Stimulated activated memory B cell treated with anti-CD40 and anti-IgM and Interleukin-4, amounts not matched to agents 10 μg/mL and 1 μg/mL and 100 μg/mL, for 72 hours (primary cell): ENCODE measurements around the gene PFKL.
A peak's percentile ranks its signal among the peaks of the same experiment; 100 is the strongest.
"Not testable (repeated sequence)": the region's sequence is repeated elsewhere in the genome, so short reads cannot be mapped to it uniquely, and the experiment has no call there.

Experiments used
- ATAC-seq: fragments of 150-1000 bp; cut with Tn5 transposase; 2 replicates; pipeline ENCODE4 v1.10.0; 2021
- H3K27ac Mint-ChIP-seq: one replicate; pipeline ENCODE4 v1.8.0; 2022; ENCODE audit warnings: mild to moderate bottlenecking, mixed read lengths
- H3K27me3 Mint-ChIP-seq: one replicate; pipeline ENCODE4 v1.8.0; 2022; ENCODE audit warnings: mixed read lengths
- H3K36me3 Mint-ChIP-seq: one replicate; pipeline ENCODE4 v1.8.0; 2022; ENCODE audit warnings: mixed read lengths
- H3K4me1 Mint-ChIP-seq: one replicate; pipeline ENCODE4 v1.8.0; 2022; ENCODE audit warnings: mixed read lengths
- H3K4me3 Mint-ChIP-seq: one replicate; pipeline ENCODE4 v1.8.0; 2022; ENCODE audit warnings: mild to moderate bottlenecking, moderate library complexity, mixed read lengths
- H3K9me3 Mint-ChIP-seq: one replicate; pipeline ENCODE4 v1.8.0; 2022; ENCODE audit warnings: mixed read lengths

Gene PFKL

GRCh38 chr21:44296916-44297315, 2.9 kb upstream of the PFKL start:
- Mint-ChIP-seq H3K27me3 (no peaks in the 10 kb centered on the region), H3K4me1 (peaks cover 64% of the 10 kb centered on the region), H3K27ac (no peak overlapping the region), H3K4me3 (no peak overlapping the region), H3K36me3 (no peaks in the 10 kb centered on the region), H3K9me3 (no peaks in the 10 kb centered on the region)
- no peak for ATAC-seq

- H3K27ac Mint-ChIP-seq: peak overlapping the region; percentile 90
- no peaks in the 10 kb centered on the region for H3K27me3 Mint-ChIP-seq
- ATAC-seq: peak; percentile 35
- H3K4me1 Mint-ChIP-seq: peaks cover 64% of the 10 kb centered on the region
- no peaks in the 10 kb centered on the region for H3K9me3 Mint-ChIP-seq
- H3K4me3 Mint-ChIP-seq: peak overlapping the region; percentile 29
- no peaks in the 10 kb centered on the region for H3K36me3 Mint-ChIP-seq
These were observed 2.1 kb upstream of the PFKL start for GRCh38 chr21:44297525-44298290.

- Mint-ChIP-seq H3K4me3 (peak overlapping the region; percentile 29), H3K9me3 (no peaks in the 10 kb centered on the region), H3K27me3 (no peaks in the 10 kb centered on the region), H3K4me1 (peaks cover 70% of the 10 kb centered on the region), H3K36me3 (no peaks in the 10 kb centered on the region), H3K27ac (peak overlapping the region; percentile 90)
- no peak for ATAC-seq
These were observed 1.6 kb upstream of the PFKL start for GRCh38 chr21:44298301-44298700.

GRCh38 chr21:44299085-44299457, 782 bp upstream of the PFKL start:
- no peaks in the 10 kb centered on the region for H3K27me3 Mint-ChIP-seq
- no peaks in the 10 kb centered on the region for H3K9me3 Mint-ChIP-seq
- H3K36me3 Mint-ChIP-seq: no peaks in the 10 kb centered on the region
- peak; percentile 1 for ATAC-seq
- H3K4me1 Mint-ChIP-seq: peaks cover 78% of the 10 kb centered on the region
- peak overlapping the region; percentile 83 for H3K4me3 Mint-ChIP-seq
- H3K27ac Mint-ChIP-seq: peak overlapping the region; percentile 90

- Mint-ChIP-seq H3K27ac (peak overlapping the region; percentile 65), H3K9me3 (no peaks in the 10 kb centered on the region), H3K36me3 (peaks cover 4% of the 10 kb centered on the region), H3K4me1 (peaks cover 78% of the 10 kb centered on the region), H3K4me3 (peak overlapping the region; percentile 82), H3K27me3 (no peaks in the 10 kb centered on the region)
- ATAC-seq: peak; percentile 47
These were observed 558 bp downstream of the PFKL start for GRCh38 chr21:44300262-44300959.

GRCh38 chr21:44301141-44301540, 1.3 kb downstream of the PFKL start:
- H3K4me3 Mint-ChIP-seq: peak overlapping the region; percentile 82
- H3K27me3 Mint-ChIP-seq: no peaks in the 10 kb centered on the region
- H3K4me1 Mint-ChIP-seq: peaks cover 70% of the 10 kb centered on the region
- no peaks in the 10 kb centered on the region for H3K9me3 Mint-ChIP-seq
- H3K36me3 Mint-ChIP-seq: peaks cover 4% of the 10 kb centered on the region
- peak overlapping the region; percentile 65 for H3K27ac Mint-ChIP-seq
- ATAC-seq: no peak

- Mint-ChIP-seq H3K4me3 (peak overlapping the region; percentile 82), H3K27ac (peak overlapping the region; percentile 65), H3K4me1 (peaks cover 68% of the 10 kb centered on the region), H3K36me3 (peaks cover 4% of the 10 kb centered on the region), H3K9me3 (no peaks in the 10 kb centered on the region), H3K27me3 (no peaks in the 10 kb centered on the region)
- no peak for ATAC-seq
These were observed 2.1 kb downstream of the PFKL start for GRCh38 chr21:44301961-44302406.

- not testable (repeated sequence) for ATAC-seq, H3K9me3 Mint-ChIP-seq, H3K27me3 Mint-ChIP-seq
- peak overlapping the region; percentile 46 for H3K27ac Mint-ChIP-seq
- H3K4me1 Mint-ChIP-seq: peaks cover 69% of the 10 kb centered on the region
- peaks cover 10% of the 10 kb centered on the region for H3K36me3 Mint-ChIP-seq
- H3K4me3 Mint-ChIP-seq: peak overlapping the region; percentile 55
These were observed 2.9 kb downstream of the PFKL start for GRCh38 chr21:44302573-44303401.

GRCh38 chr21:44303490-44303981, 3.7 kb downstream of the PFKL start:
- Mint-ChIP-seq H3K4me3 (peak overlapping the region; percentile 49), H3K9me3 (no peaks in the 10 kb centered on the region), H3K27ac (peak overlapping the region; percentile 46), H3K4me1 (peaks cover 66% of the 10 kb centered on the region), H3K36me3 (peaks cover 16% of the 10 kb centered on the region), H3K27me3 (no peaks in the 10 kb centered on the region)
- ATAC-seq: no peak

GRCh38 chr21:44304011-44304616, 4.3 kb downstream of the PFKL start:
- peaks cover 16% of the 10 kb centered on the region for H3K36me3 Mint-ChIP-seq
- H3K27me3 Mint-ChIP-seq: no peaks in the 10 kb centered on the region
- no peak overlapping the region for H3K27ac Mint-ChIP-seq
- peaks cover 61% of the 10 kb centered on the region for H3K4me1 Mint-ChIP-seq
- H3K9me3 Mint-ChIP-seq: no peaks in the 10 kb centered on the region
- no peak for ATAC-seq
- H3K4me3 Mint-ChIP-seq: no peak overlapping the region

- Mint-ChIP-seq H3K4me1 (peaks cover 57% of the 10 kb centered on the region), H3K36me3 (peaks cover 16% of the 10 kb centered on the region), H3K9me3 (no peaks in the 10 kb centered on the region), H3K27me3 (no peaks in the 10 kb centered on the region), H3K27ac (peak overlapping the region; percentile 0), H3K4me3 (no peak overlapping the region)
- ATAC-seq: no peak
These were observed 5.0 kb downstream of the PFKL start for GRCh38 chr21:44304877-44305293.

GRCh38 chr21:44305691-44306090, 5.8 kb downstream of the PFKL start:
- peaks cover 55% of the 10 kb centered on the region for H3K4me1 Mint-ChIP-seq
- H3K4me3 Mint-ChIP-seq: no peak overlapping the region

GRCh38 chr21:44306936-44307704, 7.3 kb downstream of the PFKL start:
- H3K27ac Mint-ChIP-seq: no peak overlapping the region
- H3K9me3 Mint-ChIP-seq: no peaks in the 10 kb centered on the region
- no peak overlapping the region for H3K4me3 Mint-ChIP-seq
- peaks cover 29% of the 10 kb centered on the region for H3K36me3 Mint-ChIP-seq
- ATAC-seq: no peak
- no peaks in the 10 kb centered on the region for H3K27me3 Mint-ChIP-seq
- peaks cover 40% of the 10 kb centered on the region for H3K4me1 Mint-ChIP-seq

More at GRCh38 chr21:44305691-44306090, 5.8 kb downstream of the PFKL start:
- no peak for ATAC-seq
- Mint-ChIP-seq H3K36me3 (peaks cover 17% of the 10 kb centered on the region), H3K27me3 (no peaks in the 10 kb centered on the region), H3K9me3 (no peaks in the 10 kb centered on the region), H3K27ac (no peak overlapping the region)
